HG03469 (cell line): ENCODE data around the gene GNS.
"Not testable (repeated sequence)": the region's sequence is repeated elsewhere in the genome, so short reads cannot be mapped to it uniquely, and the experiment has no call there.

Experiments
- ATAC-seq: cut with Tn5 transposase; IDR thresholded peaks from one replicate; pipeline ENCODE4 v1.9.1; 2021; ENCODE audit warnings: mild to moderate bottlenecking, moderate library complexity, moderate number of reproducible peaks; ENCODE audit not compliant: unreplicated experiment

Gene GNS

GRCh38 chr12:64699504-64700115, 59.6 kb downstream of the GNS start:
- ATAC-seq, result no peak

- no peak for ATAC-seq
Measured at GRCh38 chr12:64696080-64696741, 63.0 kb downstream of the GNS start.

- no peak for ATAC-seq
Measured at GRCh38 chr12:64695550-64695949, 63.7 kb downstream of the GNS start.

GRCh38 chr12:64694130-64695040, 64.8 kb downstream of the GNS start:
- ATAC-seq, result no peak

GRCh38 chr12:64691795-64692583, 67.2 kb downstream of the GNS start:
- ATAC-seq, result no peak

- no peak for ATAC-seq
Measured at GRCh38 chr12:64691227-64691794, 67.9 kb downstream of the GNS start.

- not testable (repeated sequence) for ATAC-seq
Measured at GRCh38 chr12:64690236-64690635, 69.0 kb downstream of the GNS start.

- ATAC-seq, result no peak
Measured at GRCh38 chr12:64688715-64689114, 70.5 kb downstream of the GNS start.

GRCh38 chr12:64688219-64688618, 71.0 kb downstream of the GNS start:
- no peak for ATAC-seq

- no peak for ATAC-seq
Measured at GRCh38 chr12:64687816-64688215, 71.4 kb downstream of the GNS start.

- ATAC-seq, result no peak
Measured at GRCh38 chr12:64685605-64686004, 73.6 kb downstream of the GNS start.

GRCh38 chr12:64685050-64685449, 74.2 kb downstream of the GNS start:
- ATAC-seq, result no peak

- no peak for ATAC-seq
Measured at GRCh38 chr12:64683816-64684543, 75.2 kb downstream of the GNS start.

- ATAC-seq, result no peak
Measured at GRCh38 chr12:64682572-64683277, 76.5 kb downstream of the GNS start.

- ATAC-seq, result no peak
Measured at GRCh38 chr12:64681200-64682052, 77.8 kb downstream of the GNS start.

- no peak for ATAC-seq
Measured at GRCh38 chr12:64680235-64680634, 79.0 kb downstream of the GNS start.

GRCh38 chr12:64679487-64680001, 79.7 kb downstream of the GNS start:
- peak; percentile 44 for ATAC-seq

GRCh38 chr12:64678835-64679234, 80.4 kb downstream of the GNS start:
- no peak for ATAC-seq
